ENCODE measurements around the gene DBNDD1. TPM values are rescaled to one million over a fixed set of nuclear protein-coding genes. Genes with fewer than 3 reads are reported as not detected.

The DBNDD1 gene
- total RNA-seq, 1 experiment from 2014 or later, result 60.2 TPM

- Histone ChIP-seq H3K4me2 (ENCODE audit: low read length) (peak overlapping the region; percentile 24; the same call in 1 of the 2 replicates), H3K9me2 (ENCODE audit: insufficient read depth) (no peaks in the 10 kb centered on the region), H3K9ac (ENCODE audit: low read length) (no peak overlapping the region), H3K36me3 (ENCODE audit: control insufficient read depth in 1 of 2, insufficient read depth in 2 of 2, low read length in 2 of 2) (peaks cover 8 to 16% of the 10 kb centered on the region in 2 experiments; a peak in 3 of 4 replicates), H3K9me3 (ENCODE audit: control insufficient read depth in 1 of 2, insufficient read depth in 1 of 2, low read depth in 1 of 2, low read length in 2 of 2) (no peaks in the 10 kb centered on the region), H3K27ac (ENCODE audit: low read depth, low read length) (peak overlapping the region; percentile 4; the same call in 1 of the 2 replicates), H2AFZ (ENCODE audit: low read depth, low read length, poor library complexity, severe bottlenecking) (no peak overlapping the region), H3K4me1 (ENCODE audit: control insufficient read depth in 1 of 2, insufficient read depth in 2 of 2, low read length in 2 of 2) (peaks cover 15 to 38% of the 10 kb centered on the region in 2 experiments), H3K27me3 (ENCODE audit: insufficient read depth, low read length) (no peaks in the 10 kb centered on the region), H4K20me1 (ENCODE audit: insufficient read depth) (no peaks in the 10 kb centered on the region), H3K4me3 (replicated peaks in 1 of 2; ENCODE audit: low read depth in 1 of 2, low read length in 2 of 2) (no peak overlapping the region), H3K79me2 (ENCODE audit: insufficient read depth, low read length) (no peaks in the 10 kb centered on the region)
- no peak for DNase-seq (ENCODE audit: low read depth, low spot score)
- intact Hi-C loops (cut with micrococcal nuclease), result no loop called here
- ChIA-PET POLR2A (no interaction called here), RAD21 (ENCODE audit: low non-redundant PET in 1 of 2, low total read pairs in 2 of 2, uncharacterized antibody in 2 of 2, unreplicated experiment in 2 of 2) (no interaction called here), CTCF (no interaction called here)
- no peak for ATAC-seq
- no TSS peak for BruUV-seq (replicated peaks)
- TF ChIP-seq ATF3 (IDR thresholded peaks at IDR 0.05) (no peak), JUND (IDR thresholded peaks at IDR 0.05) (no peak), ZFX (IDR thresholded peaks at IDR 0.05) (no peak), POLR2AphosphoS5 (IDR thresholded peaks at IDR 0.05; ENCODE audit: low read depth, low read length) (no peak), RAD21 (IDR thresholded peaks at IDR 0.05; ENCODE audit: low read depth) (no peak), CEBPB (IDR thresholded peaks at IDR 0.05; ENCODE audit: low read depth) (no peak), EZH2 (IDR thresholded peaks at IDR 0.05) (no peak), CTCF (IDR thresholded peaks at IDR 0.05 in 2 of 3, conservative IDR thresholded peaks at IDR 0.05 in 1 of 3; ENCODE audit: borderline replicate concordance in 1 of 3, insufficient read depth in 1 of 3, low read depth in 2 of 3, low read length in 2 of 3) (no peak), SIN3A (IDR thresholded peaks at IDR 0.05; ENCODE audit: low read depth) (no peak), CBX3 (IDR thresholded peaks at IDR 0.05; ENCODE audit: low read depth) (no peak), EGR1 (IDR thresholded peaks at IDR 0.05; ENCODE audit: low read depth) (no peak), MAX (IDR thresholded peaks at IDR 0.05) (no peak), FOSL1 (IDR thresholded peaks at IDR 0.05; ENCODE audit: low read depth) (no peak), ZBTB33 (IDR thresholded peaks at IDR 0.05; ENCODE audit: extremely low read depth, insufficient replicate concordance, low read length) (no peak), SRF (IDR thresholded peaks at IDR 0.05; ENCODE audit: low read depth) (no peak), TCF7L2 (IDR thresholded peaks at IDR 0.05; ENCODE audit: borderline replicate concordance, extremely low read depth, insufficient read depth, insufficient read length) (no peak), EZH2phosphoT487 (IDR thresholded peaks at IDR 0.05; ENCODE audit: borderline replicate concordance) (no peak)
Observed at GRCh38 chr16:90046122-90046970, 27.1 kb upstream of the DBNDD1 start.
